RWPE2 (cell line): ENCODE results near the gene SUFU.
A peak's percentile ranks its signal among the peaks of the same experiment; 100 is the strongest.

Source experiments
- ATAC-seq: fragments of 200-7000 bp; cut with Tn5 transposase; 3 replicates; pipeline ENCODE4 v1.9.1; 2021; ENCODE audit warnings: low read depth
- DNase-seq: peaks from one replicate; pipeline ENCODE4 v3.0.0-alpha.2; 2020; ENCODE audit warnings: low spot score
- H3K27ac ChIP-seq: fragments of 450-650 bp; 2 replicates; pipeline ENCODE4 v1.5.1; 2017; ENCODE audit warnings: mild to moderate bottlenecking; ENCODE audit not compliant: poor library complexity, severe bottlenecking
- H3K27me3 ChIP-seq: fragments of 250-450 bp; sonication (Bioruptor Pico); 2 replicates; pipeline ENCODE4 v1.5.1; 2021; ENCODE audit warnings: mild to moderate bottlenecking, moderate library complexity; ENCODE audit not compliant: insufficient read depth, poor library complexity, severe bottlenecking
- H3K36me3 ChIP-seq: fragments of 250-450 bp; sonication (Bioruptor Pico); 2 replicates; pipeline ENCODE4 v1.5.1; 2020; ENCODE audit warnings: low read depth, mild to moderate bottlenecking, moderate library complexity
- H3K4me1 ChIP-seq: fragments of 250-450 bp; sonication (Bioruptor Pico); 2 replicates; pipeline ENCODE4 v1.5.1; 2021; ENCODE audit warnings: mild to moderate bottlenecking, moderate library complexity; ENCODE audit not compliant: insufficient read depth, poor library complexity, severe bottlenecking
- H3K4me3 ChIP-seq: fragments of 250-450 bp; sonication (Bioruptor Pico); 2 replicates; pipeline ENCODE4 v1.5.1; 2021; ENCODE audit warnings: mild to moderate bottlenecking, moderate library complexity; ENCODE audit not compliant: severe bottlenecking
- H3K9me3 ChIP-seq: fragments of 250-450 bp; sonication (Bioruptor Pico); 2 replicates; pipeline ENCODE4 v1.5.1; 2021; ENCODE audit warnings: mild to moderate bottlenecking, moderate library complexity; ENCODE audit not compliant: severe bottlenecking
- CTCF ChIP-seq: fragments of 450-650 bp; IDR thresholded peaks from one replicate; pipeline ENCODE4 v1.5.1; 2017; ENCODE audit warnings: mild to moderate bottlenecking, moderate library complexity; ENCODE audit not compliant: poor library complexity, severe bottlenecking

The SUFU gene

GRCh38 chr10:102650655-102651454 lies 147.1 kb downstream of the SUFU start:
- Histone ChIP-seq H3K9me3 (no peaks in the 10 kb centered on the region), H3K27me3 (no peaks in the 10 kb centered on the region), H3K4me3 (no peak overlapping the region), H3K4me1 (peaks cover 16% of the 10 kb centered on the region), H3K27ac (no peak overlapping the region), H3K36me3 (peaks cover 51% of the 10 kb centered on the region)
- no peak for ATAC-seq
- no peak for TF ChIP-seq CTCF
- no peak for DNase-seq

GRCh38 chr10:102651455-102652169 lies 147.8 kb downstream of the SUFU start:
- Histone ChIP-seq H3K9me3 (no peaks in the 10 kb centered on the region), H3K36me3 (peaks cover 56% of the 10 kb centered on the region), H3K4me3 (no peak overlapping the region), H3K27ac (no peak overlapping the region), H3K4me1 (peaks cover 14% of the 10 kb centered on the region), H3K27me3 (no peaks in the 10 kb centered on the region)
- DNase-seq (peak; percentile 37), ATAC-seq (no peak)
- no peak for TF ChIP-seq CTCF

GRCh38 chr10:102652170-102652916 lies 148.6 kb downstream of the SUFU start:
- peaks cover 9% of the 10 kb centered on the region for H3K4me1 ChIP-seq
- peaks cover 57% of the 10 kb centered on the region for H3K36me3 ChIP-seq
- no peak overlapping the region for H3K27ac ChIP-seq
- no peaks in the 10 kb centered on the region for H3K9me3 ChIP-seq
- no peak for TF ChIP-seq CTCF
- H3K27me3 ChIP-seq, result no peaks in the 10 kb centered on the region
- DNase-seq, result no peak
- no peak for ATAC-seq
- H3K4me3 ChIP-seq, result no peak overlapping the region

GRCh38 chr10:102653060-102653459 lies 149.3 kb downstream of the SUFU start:
- Histone ChIP-seq H3K36me3 (peaks cover 60% of the 10 kb centered on the region), H3K4me1 (peaks cover 9% of the 10 kb centered on the region), H3K4me3 (no peak overlapping the region), H3K9me3 (no peaks in the 10 kb centered on the region), H3K27me3 (no peaks in the 10 kb centered on the region), H3K27ac (no peak overlapping the region)
- no peak for DNase-seq
- ATAC-seq, result no peak
- TF ChIP-seq CTCF, result no peak
